RPMI8226 (cell line): Measurements from ENCODE around the gene UNC79.

Experiments used
- DNase-seq: peaks from one replicate; pipeline ENCODE4 v3.0.0-alpha.2; 2015

UNC79 gene

DNA sequence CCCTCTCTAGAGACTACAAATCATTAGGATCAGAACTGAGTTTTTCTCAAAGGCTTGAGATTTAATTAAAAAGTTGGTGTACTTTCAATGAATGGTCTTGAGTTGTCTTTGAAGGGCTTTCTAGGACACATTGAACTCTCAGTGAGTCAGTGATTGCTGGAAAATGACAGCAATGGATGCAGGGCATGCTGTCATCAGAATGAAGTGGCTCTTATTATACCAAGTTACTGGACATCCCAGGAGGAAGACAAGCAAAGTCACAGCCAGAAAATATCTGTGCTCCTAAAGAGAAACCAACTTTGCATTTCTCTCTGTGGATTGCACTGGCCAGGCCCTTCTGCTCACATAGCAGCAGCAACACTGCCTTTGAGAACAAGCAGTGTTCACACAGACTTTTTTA is 244.9 kb downstream of the UNC79 start:
- DNase-seq = no peak

DNA sequence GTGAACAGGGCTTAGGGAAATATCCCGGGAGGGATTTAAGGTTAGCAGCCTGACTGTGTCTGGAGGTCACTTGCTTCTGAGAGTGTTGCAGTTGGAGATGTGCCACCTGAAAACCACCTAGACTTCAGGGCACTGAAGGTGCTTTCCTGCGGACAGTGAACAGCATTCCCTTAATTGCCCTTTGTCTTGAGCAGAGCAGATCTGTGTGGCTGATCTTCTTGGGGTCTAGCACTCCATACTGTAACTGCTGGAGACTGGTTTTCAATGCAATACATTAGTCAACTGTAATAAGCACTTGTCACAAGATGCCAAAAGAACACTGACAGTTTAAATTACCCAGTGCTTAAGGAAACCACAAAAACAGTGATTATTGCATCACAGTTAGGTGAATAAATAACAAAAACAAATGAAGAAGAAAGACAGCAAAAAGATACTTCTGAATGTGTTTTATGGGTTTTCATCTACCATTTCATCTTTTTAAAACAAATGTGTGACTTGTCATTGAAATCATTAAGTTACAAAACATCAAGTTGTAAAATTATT is 245.7 kb downstream of the UNC79 start:
- DNase-seq = no peak

DNA sequence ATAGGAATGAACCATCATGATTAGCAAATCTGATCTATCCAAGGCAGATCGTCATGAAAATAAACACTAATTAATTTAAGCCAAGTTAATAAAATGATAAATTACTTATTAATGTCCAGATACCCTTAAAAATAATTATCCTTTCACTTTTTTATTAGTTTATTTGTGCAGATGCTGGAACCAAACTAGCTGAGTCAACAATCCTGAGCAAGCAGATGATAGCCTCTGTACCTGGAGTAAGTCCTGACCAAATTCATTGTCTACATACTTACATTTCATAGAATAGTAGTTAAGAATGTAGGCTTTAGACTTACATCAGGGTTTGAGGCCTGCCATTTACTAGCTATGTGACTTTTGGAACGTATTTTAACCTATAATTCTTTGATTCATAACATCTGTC is 251.7 kb downstream of the UNC79 start:
- DNase-seq = no peak

DNA sequence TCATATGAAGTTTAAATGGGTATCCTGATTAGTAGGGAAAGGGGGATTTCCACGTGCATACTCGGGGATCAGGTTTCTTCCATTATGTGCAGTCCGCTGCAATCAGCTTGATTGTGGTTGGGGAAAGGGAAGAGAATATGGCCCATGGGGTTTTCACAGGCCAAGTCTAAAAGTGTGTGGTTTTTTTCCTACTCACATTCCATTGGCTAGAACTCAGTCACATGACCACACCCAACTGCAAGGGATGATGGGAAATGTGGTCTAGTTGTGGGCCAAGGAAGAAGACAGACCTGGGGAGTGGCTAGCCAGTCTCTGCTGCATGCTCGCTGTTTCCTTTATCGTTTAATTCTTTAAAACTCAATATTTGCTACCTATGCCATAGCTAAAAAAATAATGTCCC is 252.5 kb downstream of the UNC79 start:
- DNase-seq = peak; percentile 20

DNA sequence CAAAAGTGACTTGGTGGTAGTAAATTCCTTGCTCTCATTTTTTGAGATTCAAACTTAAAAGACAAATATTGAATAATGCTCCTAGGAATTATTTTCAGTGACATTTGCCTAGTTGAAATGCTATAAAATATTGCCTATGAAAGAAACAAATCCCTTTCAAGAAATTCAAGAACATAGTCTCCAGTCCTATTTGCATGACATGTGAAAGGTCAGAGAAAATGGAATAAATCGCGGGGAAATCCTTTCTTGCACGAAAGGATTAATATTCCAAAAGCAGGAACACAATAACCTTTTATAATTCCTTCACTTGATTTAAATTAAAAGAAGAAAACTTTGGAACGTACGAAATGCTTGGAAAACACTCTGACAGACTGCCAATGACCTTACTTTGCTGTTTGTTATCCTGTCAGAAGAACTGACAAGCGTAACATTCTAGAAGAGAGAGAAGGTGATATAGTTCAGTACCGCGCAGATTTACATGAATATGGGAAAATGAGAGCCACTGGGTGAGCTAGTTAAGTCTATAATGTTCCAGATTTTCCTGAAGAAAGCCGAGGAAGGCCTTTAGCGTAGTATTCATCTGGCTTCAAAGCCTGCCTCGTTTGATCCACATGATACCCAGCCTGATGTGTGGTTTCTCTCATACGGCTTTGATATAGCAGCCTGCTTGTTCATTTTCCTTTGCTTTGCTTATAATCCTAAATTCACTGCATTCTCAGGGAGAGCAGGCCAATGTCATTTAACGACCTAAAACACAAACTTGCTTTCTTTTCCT is 254.6 kb downstream of the UNC79 start:
- no peak for DNase-seq

DNA sequence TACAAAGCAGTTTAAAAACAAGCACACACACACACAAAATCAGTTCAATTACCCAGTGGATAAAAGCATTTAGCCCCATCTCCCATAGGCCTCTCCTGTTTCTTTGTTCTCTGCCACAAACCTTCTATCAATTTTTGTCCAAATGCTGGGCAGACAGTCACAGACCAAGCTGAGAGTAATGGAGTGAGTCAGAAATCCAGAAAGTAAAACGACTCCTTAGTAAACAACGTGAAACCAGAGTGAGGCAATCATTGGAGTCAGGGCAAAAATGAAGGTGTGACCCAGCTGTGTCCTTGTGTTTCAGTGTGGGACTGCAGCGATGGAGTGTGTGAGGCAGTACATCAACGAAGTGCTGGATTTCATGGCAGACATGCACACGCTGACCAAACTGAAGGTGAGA is 255.5 kb downstream of the UNC79 start:
- DNase-seq = no peak

DNA sequence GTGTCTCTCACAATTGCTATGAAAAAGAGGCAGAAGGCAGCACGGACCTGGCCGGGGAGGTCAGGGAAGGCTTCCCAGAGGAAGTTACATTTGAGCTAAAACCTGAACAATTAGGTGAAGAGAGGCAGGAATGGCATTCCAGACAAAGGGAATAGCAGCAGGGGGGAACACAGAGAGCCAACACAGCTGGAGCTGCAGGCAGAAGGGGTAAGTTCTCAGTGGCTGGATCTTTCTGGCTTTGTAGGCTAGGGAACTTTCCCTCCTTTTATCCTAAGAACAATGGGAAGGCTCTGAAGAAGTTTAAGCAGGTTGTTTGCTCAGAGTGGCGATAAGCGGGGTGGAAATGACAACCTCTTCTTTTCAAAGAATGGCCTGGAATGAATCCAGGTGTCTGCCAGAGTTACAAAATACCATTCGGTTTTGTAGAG is 257.5 kb downstream of the UNC79 start:
- no peak for DNase-seq

DNA sequence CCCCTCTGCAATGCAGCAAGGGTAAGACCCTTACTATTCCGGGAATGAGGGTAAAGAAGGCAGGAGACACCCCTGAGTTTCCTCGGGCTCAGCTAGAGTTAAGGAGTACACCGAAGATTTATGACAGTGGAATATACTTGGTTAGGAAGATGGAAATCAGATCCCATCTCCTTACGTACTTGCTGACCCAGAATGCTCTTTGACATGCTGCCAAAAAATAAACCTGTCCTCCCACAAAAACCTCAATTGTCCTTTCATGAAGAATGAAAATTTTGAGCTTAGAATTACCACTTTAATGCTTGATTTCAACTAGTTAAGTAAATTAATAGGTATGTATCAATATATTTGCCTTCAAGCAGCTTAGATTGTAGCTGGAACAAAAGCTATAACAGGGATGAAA is 258.1 kb downstream of the UNC79 start:
- DNase-seq = no peak

DNA sequence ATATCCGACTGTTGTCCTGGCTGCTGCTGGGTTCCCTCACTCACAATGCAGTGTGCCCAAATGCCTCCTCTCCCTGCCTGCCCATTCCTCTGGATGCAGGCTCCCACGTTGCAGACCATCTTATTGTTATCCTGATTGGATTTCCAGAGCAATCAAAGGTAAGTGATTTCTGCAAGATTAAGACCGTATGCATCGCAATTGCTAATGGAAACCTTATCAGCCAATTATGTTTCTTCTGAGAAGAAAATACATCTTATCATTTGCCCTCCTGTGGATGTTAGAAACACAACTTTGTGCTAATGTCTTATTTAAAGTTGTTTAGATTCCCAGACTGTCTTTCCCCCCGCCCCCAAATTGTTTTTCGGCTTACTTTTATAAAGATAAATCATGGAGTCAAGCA is 259.4 kb downstream of the UNC79 start:
- no peak for DNase-seq

DNA sequence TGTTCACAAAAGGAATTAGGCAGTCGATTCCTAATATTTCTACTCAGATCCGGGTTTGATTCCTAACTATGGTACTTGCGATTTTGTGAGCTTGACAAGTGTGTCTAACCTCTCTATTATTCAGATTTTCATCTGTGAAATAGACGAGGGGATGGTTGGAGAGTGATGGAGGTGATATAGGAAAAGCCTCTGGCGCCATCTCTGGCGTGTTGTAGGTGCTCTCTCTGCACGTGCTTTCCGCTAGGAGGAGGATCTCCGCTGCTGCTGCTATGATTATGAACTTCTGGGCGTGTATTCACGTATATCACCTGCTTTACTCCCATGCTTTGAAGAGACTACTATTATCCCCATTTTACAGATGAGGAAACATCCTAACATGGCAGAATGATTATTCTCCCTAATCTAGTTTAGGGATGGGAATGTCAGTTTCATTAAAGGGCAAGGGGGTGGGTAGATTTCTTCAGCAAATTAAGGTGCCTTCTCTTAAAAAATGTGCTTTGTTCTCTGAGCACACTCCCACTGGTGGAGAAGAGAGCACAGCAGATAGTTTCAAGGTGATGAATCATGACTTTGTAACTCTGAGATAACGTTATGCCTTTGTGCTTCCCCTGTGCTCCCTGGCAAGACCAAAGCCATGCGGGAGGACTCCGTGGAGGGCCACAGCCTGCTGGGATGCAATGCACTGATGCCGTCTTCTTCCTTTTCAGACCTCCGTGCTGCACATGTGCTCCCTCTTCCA is 260.5 kb downstream of the UNC79 start:
- DNase-seq = peak; percentile 32

DNA sequence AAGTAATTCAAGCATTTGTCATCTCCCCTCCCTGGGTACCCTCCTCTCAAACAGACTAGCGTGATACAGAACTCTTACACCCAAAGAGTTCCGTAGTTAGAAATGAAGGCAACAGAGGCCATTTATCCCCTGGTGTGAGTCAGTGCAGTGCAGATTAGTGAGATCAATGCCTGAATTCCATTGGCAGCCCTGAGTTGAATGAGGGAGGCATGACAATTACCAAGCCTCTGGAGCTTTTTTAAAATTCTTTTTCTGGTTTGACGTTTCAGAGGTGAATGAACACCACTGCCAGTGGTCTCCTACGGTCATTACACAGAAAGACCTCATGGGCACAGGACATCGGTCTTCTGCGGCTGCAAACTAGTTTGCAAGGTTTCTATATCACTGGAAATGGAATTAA is 263.2 kb downstream of the UNC79 start:
- DNase-seq = no peak

DNA sequence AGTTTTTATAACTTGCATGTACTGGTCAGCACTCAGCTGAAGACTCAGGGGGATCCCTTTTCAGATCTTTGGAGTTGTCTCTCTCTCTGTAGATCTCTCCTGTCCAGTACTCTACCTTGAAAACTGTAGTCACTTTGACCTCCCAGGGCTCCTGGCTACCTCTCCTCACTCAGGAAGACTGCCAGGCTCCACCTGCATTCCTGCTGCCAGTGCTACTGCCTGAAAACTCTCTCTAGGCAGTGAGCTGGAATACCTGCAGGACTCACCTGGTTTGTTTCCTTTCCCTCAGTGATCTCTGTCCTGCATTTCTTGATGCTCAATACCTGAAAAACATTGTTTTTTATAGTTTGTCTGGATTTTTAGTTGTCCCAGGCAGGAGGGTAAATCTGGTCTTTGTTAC is 270.2 kb downstream of the UNC79 start:
- no peak for DNase-seq

DNA sequence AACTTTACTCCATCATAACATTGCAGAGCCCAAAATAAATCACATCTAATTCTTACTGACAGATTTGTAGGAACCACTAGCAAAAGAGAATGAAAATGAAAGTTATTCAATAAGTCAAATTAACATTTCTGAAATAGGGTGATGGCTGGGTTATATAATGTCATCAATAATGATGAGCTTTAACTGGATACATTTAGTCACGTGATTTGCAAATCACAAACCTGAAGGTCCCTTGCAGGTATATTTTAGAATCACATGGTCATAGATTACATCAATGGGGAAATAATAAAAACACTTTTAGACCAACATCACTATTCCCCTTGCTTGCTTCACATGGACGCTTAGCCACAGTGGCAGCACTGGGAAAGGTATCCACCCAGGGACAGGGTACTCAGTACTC is 270.8 kb downstream of the UNC79 start:
- DNase-seq = no peak

DNA sequence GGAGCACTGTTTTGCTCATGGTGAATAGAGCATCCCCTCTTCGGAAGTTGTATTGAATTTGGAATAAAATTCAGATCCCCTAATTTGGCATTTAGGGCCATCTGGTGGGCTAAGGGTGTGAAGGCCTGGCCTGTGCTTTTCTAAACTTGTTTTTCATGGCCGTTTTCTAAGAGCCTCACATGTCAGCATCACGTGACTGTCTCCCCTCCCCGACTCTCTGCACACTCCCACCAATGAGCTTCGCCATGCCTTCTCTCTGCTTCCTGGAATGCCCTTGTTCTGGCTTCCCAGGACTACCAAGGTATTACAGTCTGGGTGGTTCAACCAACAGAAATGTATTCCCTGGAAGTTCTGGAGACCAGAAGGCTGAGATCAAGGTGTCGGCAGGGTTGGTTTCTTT is 272.2 kb downstream of the UNC79 start:
- DNase-seq = no peak

DNA sequence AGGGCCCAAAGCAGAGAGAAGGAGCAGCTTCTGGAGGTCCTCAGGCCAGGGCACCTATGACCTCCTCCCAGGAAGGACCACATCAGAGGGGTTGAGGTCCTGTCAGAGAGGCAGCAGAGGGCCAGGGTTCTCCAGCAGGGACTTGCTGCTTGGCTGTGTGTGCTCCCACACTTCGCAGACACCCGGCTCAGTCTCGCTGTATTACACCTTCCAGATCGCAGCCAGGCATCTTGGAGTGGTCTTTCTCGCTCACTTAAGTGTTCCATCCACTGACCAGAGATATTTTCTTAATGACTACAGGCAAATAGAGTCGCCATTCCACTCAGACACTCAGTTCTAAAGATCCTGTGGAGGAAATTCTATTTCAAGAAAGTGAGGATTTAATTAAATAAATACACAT is 273.2 kb downstream of the UNC79 start:
- DNase-seq = no peak

DNA sequence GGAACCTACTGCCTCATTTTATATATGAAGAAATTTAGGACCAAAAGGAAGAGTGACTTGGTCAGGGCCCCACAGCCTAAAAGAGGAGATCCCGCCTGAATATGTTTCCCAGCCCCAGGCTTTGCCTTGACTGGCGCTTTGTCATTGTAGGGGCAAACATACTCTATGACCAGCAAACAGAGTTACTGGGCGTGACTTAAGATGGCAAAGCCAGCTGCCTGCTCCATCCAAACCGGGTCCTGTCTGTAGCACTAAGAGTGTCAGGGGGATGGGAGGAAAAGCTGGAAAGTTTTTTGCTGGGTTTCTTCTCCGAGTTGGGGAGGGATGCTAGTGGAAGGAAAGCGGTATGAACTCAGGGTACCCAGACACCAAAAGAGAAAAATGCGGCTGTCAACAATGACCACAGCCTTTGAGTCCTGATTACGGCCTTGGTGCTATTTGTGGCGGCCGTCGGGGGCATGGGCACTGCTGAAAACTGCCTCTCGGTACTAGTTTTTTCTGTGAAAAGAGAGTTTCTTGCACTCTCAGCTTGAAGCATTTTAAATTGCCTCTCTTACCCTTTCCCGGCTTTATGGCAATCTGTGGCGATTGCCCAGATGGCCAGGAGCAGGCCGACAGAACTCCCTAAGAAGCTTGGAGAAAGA is 274.9 kb downstream of the UNC79 start:
- no peak for DNase-seq

DNA sequence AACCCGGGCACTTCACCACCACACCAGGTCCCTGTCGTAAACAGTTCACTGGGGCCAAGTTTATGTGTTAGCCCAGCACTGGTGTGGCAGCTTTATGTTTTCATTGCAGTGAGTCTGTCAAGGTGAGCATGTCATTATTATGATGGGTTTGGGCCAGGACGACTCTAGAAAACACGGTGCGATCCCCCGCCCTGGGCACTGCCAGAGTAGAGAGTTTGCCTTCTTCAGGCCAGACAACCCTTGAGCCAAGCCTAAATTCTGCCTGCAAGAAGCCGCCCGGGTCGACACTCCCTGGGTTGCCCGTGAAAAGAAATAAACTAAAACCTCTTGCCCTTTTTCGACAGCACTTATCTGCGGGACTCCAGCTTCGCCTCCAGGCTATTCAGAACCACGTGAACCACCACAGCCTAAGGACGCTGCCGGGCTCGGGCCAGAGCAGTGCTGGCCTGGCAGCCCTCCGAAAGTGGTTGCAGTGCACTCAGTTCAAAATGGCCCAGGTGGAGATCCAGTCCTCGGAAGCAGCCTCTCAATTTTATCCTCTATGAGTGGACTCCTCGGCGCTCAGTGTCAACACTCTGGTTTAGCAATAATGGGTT is 275.7 kb downstream of the UNC79 start:
- DNase-seq = no peak

DNA sequence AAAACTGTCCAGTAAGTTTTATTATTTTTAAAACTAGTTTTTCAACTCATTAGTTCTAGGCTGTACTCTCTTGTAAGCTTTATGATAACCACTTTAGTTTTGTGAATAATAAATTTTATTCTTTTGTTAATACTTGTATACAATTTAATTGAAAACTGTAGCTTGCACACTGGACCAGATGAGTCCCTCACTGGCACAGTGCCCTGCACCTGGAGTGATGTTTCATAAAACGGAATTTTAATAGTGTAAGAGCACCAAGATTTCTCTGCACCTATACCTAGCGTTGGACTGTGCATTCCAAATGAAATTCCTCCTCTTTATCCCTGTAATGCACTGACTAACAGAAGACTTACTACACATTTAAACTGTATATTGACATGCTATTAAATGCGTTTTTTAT is 276.7 kb downstream of the UNC79 start:
- no peak for DNase-seq

DNA sequence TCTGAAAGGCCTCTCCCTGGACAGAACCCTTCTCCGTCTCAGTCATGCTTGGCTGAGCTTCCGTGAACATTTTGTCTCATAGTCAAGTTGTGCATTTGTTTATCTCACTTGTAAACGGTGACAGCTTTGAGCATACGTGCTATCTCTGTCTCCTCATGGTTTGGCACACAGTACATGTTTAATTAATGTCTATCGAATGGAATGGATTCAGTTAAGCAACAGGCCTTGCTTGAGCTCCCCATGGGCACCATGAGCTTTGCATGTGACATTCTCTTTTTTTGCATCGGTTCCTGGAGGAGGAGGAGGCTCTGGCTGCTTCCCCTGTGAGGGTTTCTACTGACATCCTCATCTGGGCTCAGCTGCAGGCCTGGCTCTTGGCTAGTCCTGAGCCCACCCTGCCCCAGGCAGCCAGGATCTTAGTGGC is 277.6 kb downstream of the UNC79 start:
- no peak for DNase-seq

DNA sequence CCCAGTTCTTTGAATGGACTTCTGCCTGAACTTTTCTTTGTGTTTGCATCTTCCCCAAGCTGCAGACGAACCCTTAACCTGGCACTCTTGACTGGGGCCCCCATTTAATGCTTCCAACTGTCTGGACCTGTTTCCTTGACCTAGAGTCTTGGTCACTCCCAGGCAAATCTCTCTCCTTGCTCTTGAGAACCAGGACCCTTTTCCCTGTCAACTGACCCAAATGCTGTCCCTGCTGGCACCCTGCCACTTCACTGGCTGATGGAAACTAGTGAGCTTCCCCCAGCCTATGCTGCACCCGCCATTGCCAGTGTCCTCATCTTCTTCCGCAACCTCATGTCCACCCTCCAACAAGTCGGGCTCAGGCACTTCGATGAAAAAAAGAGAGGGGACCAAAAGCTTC is 278.1 kb downstream of the UNC79 start:
- DNase-seq = no peak

DNA sequence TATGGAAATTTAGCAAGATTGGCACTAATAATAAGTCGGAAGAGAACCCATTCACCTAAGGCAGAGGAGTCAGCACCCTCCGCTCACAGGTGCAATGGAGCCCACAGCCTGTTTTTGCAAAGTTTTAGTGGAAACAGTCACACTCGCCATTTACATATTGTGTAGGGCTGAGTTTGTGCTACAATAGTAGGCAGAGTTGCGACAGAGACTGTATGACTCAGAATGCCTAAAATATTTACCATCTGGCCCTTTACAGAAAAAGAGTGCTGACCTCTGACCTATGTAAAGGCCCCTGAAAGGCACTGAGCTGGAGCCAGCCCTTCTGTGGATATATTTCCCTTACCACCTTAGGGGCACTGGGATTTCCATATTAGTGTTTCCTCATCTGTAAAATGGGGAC is 278.5 kb downstream of the UNC79 start:
- DNase-seq = no peak

DNA sequence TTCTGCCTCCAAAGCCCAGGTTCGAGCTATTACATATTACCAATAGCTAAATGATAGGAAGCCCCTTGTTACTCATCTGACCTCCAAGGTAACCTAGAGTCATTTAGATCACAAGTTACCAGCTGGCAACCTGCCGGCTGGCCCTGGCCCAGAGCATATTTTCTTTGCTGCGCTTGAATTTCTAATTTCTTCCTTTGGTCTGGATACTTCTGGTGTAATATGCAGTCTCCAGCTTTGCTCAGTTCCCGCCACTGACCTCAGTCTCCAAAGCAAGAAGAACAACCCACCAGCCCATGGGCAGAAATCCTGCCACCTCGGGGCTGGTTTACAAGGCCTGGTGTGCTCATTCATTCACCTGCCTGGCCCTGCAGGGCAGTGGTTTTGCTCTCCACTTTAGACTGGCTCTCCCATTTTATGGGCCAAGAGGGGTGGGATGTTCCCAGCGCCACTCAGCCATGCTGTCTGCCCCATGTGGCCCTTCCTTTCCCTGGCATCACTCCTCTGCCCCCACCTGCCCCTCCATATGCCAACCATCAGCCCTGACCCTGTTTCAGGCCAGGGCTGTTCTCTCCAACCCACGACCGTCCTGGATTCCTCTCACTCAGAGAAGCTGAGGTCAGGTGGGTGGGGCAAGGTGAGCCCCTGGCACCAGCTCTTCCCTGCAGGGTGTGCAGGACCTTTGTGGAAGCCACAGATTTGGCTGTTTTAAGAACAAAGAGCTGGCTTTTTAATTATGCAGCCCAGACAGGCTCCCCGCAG is 281.5 kb downstream of the UNC79 start:
- no peak for DNase-seq
